SIG-M5 treated with dmso at 0.1 percent for 504 hours (cell line): Measurements from ENCODE around the gene SDK1.

ENCODE experiments used
- DNase-seq: peaks from one replicate; lab custom pipeline; 2025; ENCODE audit not compliant: unreplicated experiment; lab: John Stamatoyannopoulos, UW

The SDK1 gene

GRCh38 chr7:3332308-3332707 lies 31.3 kb downstream of the SDK1 start:
- DNase-seq: no peak

GRCh38 chr7:3333861-3334260 lies 32.8 kb downstream of the SDK1 start:
- DNase-seq: no peak

DNA sequence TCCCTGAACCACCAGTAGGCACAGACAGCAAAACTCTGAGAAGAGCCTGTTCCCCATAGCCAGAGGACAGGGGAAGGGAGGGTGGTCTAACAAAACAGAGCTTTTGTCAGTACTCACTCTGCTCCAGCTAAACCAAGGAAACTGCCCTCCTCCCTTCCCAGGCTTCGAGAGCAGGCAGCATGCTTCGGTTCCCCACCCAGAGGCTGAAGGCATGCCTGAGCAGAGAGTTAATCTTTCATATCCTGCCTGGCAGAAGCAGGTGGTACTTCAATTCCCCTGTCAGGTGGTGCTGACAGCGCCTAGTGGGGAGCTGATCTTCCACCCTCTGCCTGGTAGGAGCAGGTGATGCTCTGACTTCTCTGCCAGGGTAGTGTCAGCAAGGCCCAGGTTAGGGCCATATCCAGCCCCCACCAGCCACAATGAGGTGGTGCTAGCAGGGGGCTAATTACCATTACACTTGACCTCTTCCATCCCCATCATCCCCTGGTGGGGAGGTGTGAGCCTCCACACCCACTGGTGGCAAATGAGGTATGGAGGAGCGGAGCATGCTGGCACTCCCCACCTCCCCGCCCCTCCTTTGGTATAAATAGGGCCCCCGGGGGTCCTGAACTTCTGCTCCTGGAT lies 35.1 kb downstream of the SDK1 start:
- no peak for DNase-seq

- no peak for DNase-seq
Measured at GRCh38 chr7:3338161-3338560, 37.1 kb downstream of the SDK1 start.

GRCh38 chr7:3345699-3346481 lies 44.8 kb downstream of the SDK1 start:
- DNase-seq: no peak

- no peak for DNase-seq
Measured at GRCh38 chr7:3349126-3349525, 48.1 kb downstream of the SDK1 start.

DNA sequence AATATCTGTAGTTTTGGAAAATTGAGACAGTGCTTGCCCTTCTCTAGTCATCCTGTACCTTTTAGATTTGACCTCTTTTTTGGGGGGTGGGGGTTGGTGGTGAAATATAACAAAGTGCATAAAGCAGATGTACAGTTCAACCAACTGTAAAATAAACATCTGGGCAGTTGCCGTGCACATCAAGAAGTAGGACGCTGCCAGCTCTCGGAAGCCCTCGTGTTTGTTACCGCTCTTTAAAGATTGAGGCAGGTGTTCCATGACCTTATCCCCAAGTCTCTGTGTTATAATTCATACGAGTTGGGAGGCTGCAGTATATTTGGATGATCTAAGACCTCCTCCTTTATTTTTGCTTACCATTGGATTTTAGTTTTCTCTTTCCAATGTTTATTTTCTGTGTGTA lies 55.1 kb downstream of the SDK1 start:
- no peak for DNase-seq

DNA sequence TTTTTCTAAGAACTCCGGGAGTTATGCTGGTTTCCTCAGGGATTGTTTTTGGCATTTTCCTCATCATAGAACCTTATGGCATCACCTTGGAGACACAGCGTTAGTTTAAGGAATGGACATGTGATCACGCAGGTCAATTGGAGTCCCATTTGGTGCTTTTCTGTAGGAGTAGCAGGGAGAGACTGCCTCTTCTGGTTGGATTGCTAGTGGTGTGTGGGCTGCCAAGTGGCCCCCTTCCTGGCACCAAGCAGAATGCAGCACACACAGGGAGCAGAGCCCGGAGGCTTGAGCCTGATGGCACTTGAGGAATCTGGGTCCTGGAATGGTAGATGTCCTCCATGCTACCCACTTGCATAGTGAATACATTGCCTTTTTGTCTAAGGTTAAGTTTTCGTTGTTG lies 57.9 kb downstream of the SDK1 start:
- DNase-seq: no peak

DNA sequence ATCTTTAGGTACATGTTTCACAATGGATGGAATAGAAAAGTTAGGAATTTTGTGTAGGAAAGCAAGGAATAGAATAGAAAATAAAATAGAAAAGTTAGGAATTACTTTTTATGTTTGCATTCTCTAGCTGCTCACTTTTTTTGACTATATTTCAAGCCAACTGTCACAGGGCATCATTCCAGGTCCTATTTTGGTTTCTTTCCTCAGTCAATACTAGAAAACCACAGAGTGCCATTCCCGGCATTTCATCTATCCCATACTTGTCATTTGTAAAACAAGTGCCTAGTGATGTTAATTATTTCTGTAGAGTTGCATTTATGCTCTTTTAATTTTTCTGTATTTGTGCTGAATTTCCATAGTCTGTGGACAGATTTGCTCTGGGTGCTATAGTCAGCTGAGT lies 66.2 kb downstream of the SDK1 start:
- DNase-seq: no peak

DNA sequence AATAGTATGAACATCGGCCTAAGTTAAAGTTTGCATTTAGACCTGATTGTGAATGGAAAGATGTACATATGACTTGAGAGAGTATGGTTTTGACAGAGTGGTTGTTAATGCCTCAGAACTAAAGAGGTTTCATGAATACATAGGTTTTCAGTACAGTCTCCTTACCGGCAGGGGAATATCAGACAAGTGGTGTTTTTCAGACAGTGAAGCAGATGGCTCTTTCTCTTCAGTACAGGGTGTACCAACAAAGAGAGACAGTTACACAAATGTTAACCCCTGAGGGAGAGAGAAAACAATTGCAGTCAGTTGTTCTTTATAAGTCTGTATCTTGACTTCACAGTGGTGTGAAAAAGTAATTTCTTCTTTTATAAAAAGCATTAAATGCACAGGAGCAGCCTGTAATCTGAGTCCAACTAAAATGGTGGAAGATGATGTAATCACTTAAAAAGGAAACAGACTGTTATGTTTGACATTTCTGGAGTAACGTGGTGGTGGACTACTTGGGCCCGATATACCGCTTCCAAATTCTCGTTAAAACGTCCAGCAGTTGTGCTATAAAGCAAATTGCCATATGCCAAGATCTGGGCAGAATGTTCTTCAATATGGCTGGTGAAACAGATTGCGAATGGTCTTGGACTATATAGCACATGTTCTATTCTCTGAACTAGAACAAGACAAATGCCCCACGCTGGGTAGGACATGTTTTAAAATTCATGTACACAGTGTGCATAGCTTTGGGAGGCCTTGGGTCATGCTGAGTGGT lies 69.2 kb downstream of the SDK1 start:
- DNase-seq: no peak

DNA sequence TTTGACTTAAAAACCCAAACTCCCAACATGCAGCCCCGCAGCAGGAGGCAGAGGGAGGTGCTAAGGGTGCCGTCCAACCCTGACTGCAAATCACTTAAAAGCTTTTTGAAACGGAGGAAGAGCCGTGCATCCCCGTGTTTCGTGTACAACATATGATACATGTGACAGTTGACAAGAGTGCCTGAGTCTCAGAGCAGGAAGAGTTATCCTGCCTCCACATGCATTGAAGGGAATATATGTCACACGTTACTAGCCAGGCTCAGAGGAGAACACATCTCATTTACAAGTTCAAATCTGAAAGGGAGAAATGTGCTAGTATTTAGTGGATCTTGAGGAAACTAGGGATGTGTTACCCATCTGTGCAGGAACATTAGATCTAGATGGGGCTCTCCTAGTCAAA lies 69.9 kb downstream of the SDK1 start:
- DNase-seq: no peak

GRCh38 chr7:3371601-3372000 lies 70.5 kb downstream of the SDK1 start:
- DNase-seq: no peak

- DNase-seq: no peak
Measured at GRCh38 chr7:3374239-3374638, 73.2 kb downstream of the SDK1 start.

DNA sequence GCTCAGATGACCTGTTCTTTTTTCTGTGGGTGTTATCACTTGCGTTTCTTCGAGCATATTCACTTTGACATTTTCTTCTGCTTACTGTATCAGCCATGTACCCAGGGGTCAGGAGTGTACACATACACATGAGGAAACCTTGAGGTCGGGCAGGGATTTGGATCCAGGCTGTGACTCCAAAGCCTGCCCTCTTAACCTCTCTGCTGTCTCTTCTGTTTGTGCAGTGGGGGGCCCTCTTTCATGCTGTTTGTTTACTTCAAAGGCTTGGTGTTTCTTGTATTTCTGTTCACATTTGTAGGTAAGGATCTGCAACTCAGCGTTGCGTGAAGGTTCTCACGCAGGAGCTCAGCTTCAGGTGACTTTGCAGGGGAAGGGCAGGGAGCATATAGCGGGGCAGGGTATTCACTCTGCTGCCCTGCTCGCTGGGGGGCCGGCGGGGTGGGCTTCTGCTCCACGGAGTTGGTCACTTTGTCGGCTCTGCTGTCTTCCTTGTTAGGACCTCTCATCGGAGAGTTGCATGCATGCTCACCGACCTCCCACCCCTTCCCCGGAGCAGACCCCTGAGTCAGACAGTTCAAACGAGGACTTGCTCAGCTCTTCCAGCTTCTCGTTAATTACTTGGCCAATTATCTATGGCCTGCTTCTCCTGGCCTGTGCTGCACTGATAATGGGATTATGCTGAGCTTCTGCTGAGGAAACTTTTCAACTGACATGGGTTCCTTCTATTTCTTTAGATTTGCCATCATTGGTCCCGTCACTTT lies 77.5 kb downstream of the SDK1 start:
- no peak for DNase-seq

DNA sequence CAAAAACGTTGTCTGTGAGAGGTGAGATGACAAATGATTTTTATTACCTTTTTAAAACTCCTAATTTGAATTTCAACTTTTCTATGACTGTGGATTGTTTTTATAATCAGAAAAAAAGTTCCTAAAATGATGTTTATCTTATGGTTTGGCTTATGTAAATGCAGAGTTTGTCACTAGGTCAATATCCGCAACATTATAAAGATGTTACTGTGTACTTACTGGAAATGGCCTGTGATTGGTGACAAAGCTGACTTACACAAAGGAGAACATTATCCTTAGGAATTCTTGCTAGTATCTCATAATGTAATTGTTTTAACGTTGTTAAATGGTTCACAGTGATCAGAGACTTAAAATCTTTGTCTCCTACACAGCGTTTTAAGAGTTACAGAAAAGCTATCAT lies 79.0 kb downstream of the SDK1 start:
- DNase-seq: no peak

DNA sequence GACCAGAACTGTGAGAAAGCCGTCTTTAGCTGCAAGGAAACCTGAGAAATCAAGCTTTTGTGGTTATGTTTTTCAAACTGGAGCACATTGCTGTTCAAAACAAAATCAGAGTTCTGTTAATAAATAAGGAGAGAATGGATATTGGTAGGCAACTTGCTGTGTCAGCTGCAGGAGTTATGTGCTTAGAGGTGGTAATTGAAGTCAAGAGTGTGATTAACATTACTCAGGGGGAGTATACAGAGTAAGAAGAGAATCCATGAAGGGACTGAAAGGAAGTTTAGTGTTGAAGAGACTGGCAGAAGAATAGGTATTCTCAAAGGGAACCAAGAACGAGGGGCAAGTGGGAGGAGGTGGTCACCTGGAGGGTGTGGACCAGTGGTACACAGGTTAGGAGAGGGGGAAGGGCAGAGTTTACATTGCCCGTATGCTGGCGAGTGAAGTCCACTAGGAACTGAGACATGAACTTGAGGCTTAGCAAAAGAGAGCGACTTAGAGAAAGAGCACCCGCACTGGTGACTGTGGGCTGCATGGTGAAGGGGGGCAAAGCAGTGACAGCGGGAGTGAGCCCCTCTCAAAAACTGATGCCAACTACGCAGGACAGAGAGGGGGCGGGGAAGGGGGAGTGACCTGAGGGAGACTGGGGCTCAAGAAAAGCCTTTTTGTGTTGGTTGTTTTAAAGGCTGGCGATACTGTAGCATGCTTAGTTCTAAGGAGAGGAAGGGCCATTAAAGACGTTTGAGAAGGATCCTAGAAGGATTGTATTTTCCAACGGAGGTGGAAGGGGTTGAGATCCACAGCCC lies 80.0 kb downstream of the SDK1 start:
- no peak for DNase-seq

GRCh38 chr7:3386423-3387190 lies 85.6 kb downstream of the SDK1 start:
- no peak for DNase-seq

GRCh38 chr7:3393862-3394261 lies 92.8 kb downstream of the SDK1 start:
- DNase-seq: no peak

- DNase-seq: no peak
Measured at GRCh38 chr7:3397324-3397723, 96.3 kb downstream of the SDK1 start.

- peak; percentile 58 for DNase-seq
Measured at GRCh38 chr7:3399858-3400257, 98.8 kb downstream of the SDK1 start.
